NT2/D1 (cell line): ENCODE results near the gene CYP3A5.

Experiments
- SUZ12 ChIP-seq: IDR thresholded peaks from 2 replicates; pipeline ENCODE4 v1.6.1; 2011; ENCODE audit not compliant: insufficient read length, insufficient read depth; ENCODE audit errors: extremely low read depth
- YY1 ChIP-seq: IDR thresholded peaks from 2 replicates; pipeline ENCODE4 v1.6.1; 2011; ENCODE audit not compliant: insufficient read length, insufficient read depth
- ZNF274 ChIP-seq: IDR thresholded peaks from 2 replicates; pipeline ENCODE4 v1.6.1; 2011; ENCODE audit warnings: mild to moderate bottlenecking, low read depth, low read length

DNA sequence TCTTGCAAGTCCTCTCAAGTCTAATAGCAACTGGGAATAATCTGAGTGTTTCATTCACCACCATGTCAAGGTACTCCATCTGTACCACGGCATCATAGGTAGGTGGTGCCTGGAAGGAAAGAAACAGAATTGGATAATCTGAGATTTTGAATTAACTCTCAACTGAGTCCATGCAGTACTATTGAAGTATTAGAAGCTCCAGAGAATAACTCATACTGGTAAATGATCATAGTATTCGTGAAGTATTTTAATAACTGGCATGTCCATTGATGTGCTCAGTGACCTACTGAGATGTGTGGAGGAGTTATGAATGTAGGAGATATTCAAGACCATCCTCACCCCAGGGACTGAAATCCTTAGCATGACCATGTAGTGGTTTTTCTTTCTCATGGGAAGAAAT lies 27.1 kb downstream of the CYP3A5 start:
- TF ChIP-seq ZNF274 (no peak), YY1 (no peak), SUZ12 (no peak)
